PC-3 (cell line): ENCODE measurements around the gene RAB44.
"Not testable (repeated sequence)": the region's sequence is repeated elsewhere in the genome, so short reads cannot be mapped to it uniquely, and the experiment has no call there.

ENCODE experiments used
- EZH2 ChIP-seq: fragments of 300-600 bp; sonication (generic); IDR thresholded peaks from one replicate; pipeline ENCODE4 v1.6.1; 2017; ENCODE audit warnings: antibody characterized with exemption, mild to moderate bottlenecking, low read length; ENCODE audit not compliant: unreplicated experiment
- TF ChIP-seq, protein P1 (sequence below): fragments of 300-600 bp; sonication (generic); conservative IDR thresholded peaks from 2 replicates; pipeline ENCODE4 v1.5.1; 2017; ENCODE audit warnings: antibody characterized with exemption, low read depth, mild to moderate bottlenecking, low read length

DNA sequence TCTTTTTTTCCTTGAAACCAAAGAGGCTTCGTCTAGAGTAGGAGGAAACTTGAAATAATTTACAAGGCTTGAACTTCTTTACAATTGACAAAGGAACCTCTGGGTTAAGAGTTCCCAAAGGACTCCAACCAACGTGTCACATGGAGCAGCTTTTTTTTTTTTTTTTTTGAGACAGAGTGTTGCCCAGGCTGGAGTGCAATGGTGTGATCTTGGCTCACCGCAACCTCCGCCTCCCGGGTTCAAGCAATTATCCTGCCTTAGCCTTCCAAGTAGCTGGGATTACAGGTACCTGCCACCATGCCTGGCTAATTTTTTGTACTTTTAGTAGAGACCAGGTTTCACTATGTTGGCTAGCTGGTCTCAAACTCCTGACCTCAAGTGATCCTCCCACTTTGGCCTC lies 43.2 kb upstream of the RAB44 start:
- TF ChIP-seq, protein P1, sequence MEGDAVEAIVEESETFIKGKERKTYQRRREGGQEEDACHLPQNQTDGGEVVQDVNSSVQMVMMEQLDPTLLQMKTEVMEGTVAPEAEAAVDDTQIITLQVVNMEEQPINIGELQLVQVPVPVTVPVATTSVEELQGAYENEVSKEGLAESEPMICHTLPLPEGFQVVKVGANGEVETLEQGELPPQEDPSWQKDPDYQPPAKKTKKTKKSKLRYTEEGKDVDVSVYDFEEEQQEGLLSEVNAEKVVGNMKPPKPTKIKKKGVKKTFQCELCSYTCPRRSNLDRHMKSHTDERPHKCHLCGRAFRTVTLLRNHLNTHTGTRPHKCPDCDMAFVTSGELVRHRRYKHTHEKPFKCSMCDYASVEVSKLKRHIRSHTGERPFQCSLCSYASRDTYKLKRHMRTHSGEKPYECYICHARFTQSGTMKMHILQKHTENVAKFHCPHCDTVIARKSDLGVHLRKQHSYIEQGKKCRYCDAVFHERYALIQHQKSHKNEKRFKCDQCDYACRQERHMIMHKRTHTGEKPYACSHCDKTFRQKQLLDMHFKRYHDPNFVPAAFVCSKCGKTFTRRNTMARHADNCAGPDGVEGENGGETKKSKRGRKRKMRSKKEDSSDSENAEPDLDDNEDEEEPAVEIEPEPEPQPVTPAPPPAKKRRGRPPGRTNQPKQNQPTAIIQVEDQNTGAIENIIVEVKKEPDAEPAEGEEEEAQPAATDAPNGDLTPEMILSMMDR: not testable (repeated sequence)
- TF ChIP-seq EZH2: not testable (repeated sequence)
